Neural progenitor cell (in vitro differentiated cells): Measurements from ENCODE around the gene SHISA2. TPM values are rescaled to one million over a fixed set of nuclear protein-coding genes. Genes with fewer than 3 reads are reported as not detected.

Experiments
- DNase-seq: peaks from one replicate; pipeline ENCODE4 v3.0.0-alpha.2; 2016; ENCODE audit warnings: low spot score
- H2AFZ ChIP-seq: fragments of 200-600 bp; sonication (generic); replicated peaks from 2 replicates; pipeline ENCODE4 v1.6.1; 2016; ENCODE audit warnings: antibody characterized with exemption
- H3F3A ChIP-seq: fragments of 200-600 bp; sonication (generic); 2 replicates; pipeline ENCODE4 v1.6.1; 2016; ENCODE audit warnings: antibody characterized with exemption, low read depth
- H3K27ac ChIP-seq: fragments of 200-600 bp; sonication (generic); 2 replicates; pipeline ENCODE4 v1.5.1; 2016; ENCODE audit warnings: mild to moderate bottlenecking
- H3K27me3 ChIP-seq: fragments of 200-600 bp; sonication (generic); 2 replicates; pipeline ENCODE4 v1.6.1; 2016; ENCODE audit warnings: mild to moderate bottlenecking, moderate library complexity
- H3K36me3 ChIP-seq: fragments of 200-600 bp; sonication (generic); 2 replicates; pipeline ENCODE4 v1.5.1; 2016
- H3K4me1 ChIP-seq: fragments of 200-600 bp; sonication (generic); 2 replicates; pipeline ENCODE4 v1.6.1; 2016; ENCODE audit warnings: mixed run types
- H3K4me2 ChIP-seq: fragments of 200-600 bp; sonication (generic); 2 replicates; pipeline ENCODE4 v1.6.1; 2016
- H3K4me3 ChIP-seq: fragments of 200-600 bp; sonication (generic); 2 replicates; pipeline ENCODE4 v1.5.1; 2016
- H3K79me2 ChIP-seq: fragments of 200-600 bp; sonication (generic); 2 replicates; pipeline ENCODE4 v1.6.1; 2016; ENCODE audit warnings: low read depth
- H3K9ac ChIP-seq: fragments of 200-600 bp; sonication (generic); 2 replicates; pipeline ENCODE4 v1.6.1; 2016
- H3K9me3 ChIP-seq: fragments of 200-600 bp; sonication (generic); 2 replicates; pipeline ENCODE4 v1.5.1; 2016; ENCODE audit warnings: low read depth
- H4K20me1 ChIP-seq: fragments of 200-600 bp; sonication (generic); 2 replicates; pipeline ENCODE4 v1.6.1; 2016; ENCODE audit warnings: low read depth
- H3K27ac Mint-ChIP-seq: 3 replicates; pipeline ENCODE4 v1.8.0; 2021; ENCODE audit warnings: mixed read lengths
- H3K27me3 Mint-ChIP-seq: 2 replicates; pipeline ENCODE4 v1.8.0; 2022; ENCODE audit warnings: low read depth, mild to moderate bottlenecking, inconsistent platforms, moderate library complexity, mixed read lengths; ENCODE audit not compliant: insufficient read depth
- H3K36me3 Mint-ChIP-seq: 3 replicates; pipeline ENCODE4 v1.8.0; 2021; ENCODE audit warnings: mixed read lengths
- H3K4me1 Mint-ChIP-seq: 3 replicates; pipeline ENCODE4 v1.8.0; 2021; ENCODE audit warnings: mixed read lengths
- H3K4me3 Mint-ChIP-seq: 3 replicates; pipeline ENCODE4 v1.8.0; 2021; ENCODE audit warnings: mild to moderate bottlenecking, moderate library complexity, mixed read lengths
- H3K9me3 Mint-ChIP-seq: 3 replicates; pipeline ENCODE4 v1.8.0; 2020; ENCODE audit warnings: mixed read lengths
- CTCF ChIP-seq: fragments of 200-600 bp; sonication (generic); IDR thresholded peaks from 2 replicates; pipeline ENCODE4 v1.5.1; 2017; ENCODE audit warnings: antibody characterized with exemption, mild to moderate bottlenecking
- EZH2 ChIP-seq: fragments of 200-600 bp; sonication (generic); IDR thresholded peaks from 2 replicates; pipeline ENCODE4 v1.6.1; 2017; ENCODE audit warnings: antibody characterized with exemption, mild to moderate bottlenecking, moderate library complexity
- EZH2phosphoT487 ChIP-seq: fragments of 200-600 bp; sonication (generic); IDR thresholded peaks from 2 replicates; pipeline ENCODE4 v1.6.1; 2017; ENCODE audit warnings: antibody characterized with exemption
- total RNA-seq: library from RNA; depleted of rRNA; stranded (reverse); fragments of >200 nt; gene quantifications from 2 replicates; pipeline ENCODE4 v1.2.3, GENCODE V29; 2015; ENCODE audit warnings: low replicate concordance

SHISA2 gene
- total RNA-seq, 1 donor from 2014 or later: 386 TPM

DNA sequence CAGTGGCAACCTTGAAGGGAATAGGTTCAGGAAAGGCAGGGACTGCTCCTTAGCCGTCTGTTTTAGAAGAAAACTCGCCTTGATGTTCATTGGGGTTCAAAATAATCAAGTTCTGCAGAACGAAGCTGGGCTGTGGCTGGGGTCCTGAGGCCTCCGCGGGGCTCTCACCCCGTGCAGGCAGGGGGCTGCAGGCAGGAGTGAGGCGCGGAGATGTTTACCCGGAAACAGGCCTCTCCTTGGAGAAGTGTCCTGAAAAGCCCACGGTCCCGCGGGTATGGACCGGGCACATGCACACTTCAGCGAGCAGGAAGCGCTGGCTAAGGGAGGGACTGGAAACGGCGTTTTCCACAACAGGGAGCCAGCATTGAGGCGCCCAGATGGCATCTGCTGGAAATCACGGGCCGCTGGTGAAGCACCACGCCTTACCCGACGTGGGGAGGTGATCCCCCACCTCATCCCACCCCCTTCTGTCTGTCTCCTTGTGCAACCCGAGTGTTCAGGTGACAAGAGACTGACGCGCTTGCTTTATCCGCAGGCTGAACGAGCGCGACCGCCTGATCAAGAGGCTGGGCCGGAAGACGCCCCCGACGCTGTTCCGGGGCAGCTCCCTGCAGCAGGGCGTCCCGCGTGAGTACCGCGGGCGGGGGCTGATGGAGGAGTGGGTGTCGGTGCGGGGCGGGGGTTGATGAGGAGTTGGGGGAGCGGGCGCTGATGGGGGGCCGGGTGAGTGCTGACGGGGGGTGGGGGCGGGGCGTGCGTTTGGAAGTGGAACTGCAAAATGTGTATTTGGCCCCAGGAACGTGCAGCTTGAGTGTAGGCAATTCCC lies 39.6 kb downstream of the SHISA2 start:
- Histone ChIP-seq H3K27me3 (no peaks in the 10 kb centered on the region), H3K9ac (no peak overlapping the region), H3K36me3 (no peaks in the 10 kb centered on the region), H2AFZ (no peak overlapping the region), H3K4me2 (no peak overlapping the region), H3K27ac (no peak overlapping the region), H3K4me3 (no peak overlapping the region), H3K79me2 (no peaks in the 10 kb centered on the region), H3K9me3 (no peaks in the 10 kb centered on the region), H4K20me1 (no peaks in the 10 kb centered on the region), H3K4me1 (peaks cover 7% of the 10 kb centered on the region), H3F3A (no peaks in the 10 kb centered on the region)
- Mint-ChIP-seq H3K4me3 (no peak overlapping the region), H3K9me3 (peaks cover 2% of the 10 kb centered on the region), H3K36me3 (no peaks in the 10 kb centered on the region), H3K27ac (no peak overlapping the region), H3K27me3 (peaks cover 4% of the 10 kb centered on the region), H3K4me1 (peaks cover 3% of the 10 kb centered on the region)
- DNase-seq: no peak
- no peak for TF ChIP-seq CTCF
- TF ChIP-seq EZH2: no peak
- no peak for TF ChIP-seq EZH2phosphoT487

- DNase-seq: no peak
- no peaks in the 10 kb centered on the region for H3K79me2 ChIP-seq
- H3K36me3 Mint-ChIP-seq: no peaks in the 10 kb centered on the region
- no peak overlapping the region for H2AFZ ChIP-seq
- H3K36me3 ChIP-seq: no peaks in the 10 kb centered on the region
- H3F3A ChIP-seq: no peaks in the 10 kb centered on the region
- TF ChIP-seq CTCF (no peak), EZH2 (no peak), EZH2phosphoT487 (no peak)
- no peaks in the 10 kb centered on the region for H4K20me1 ChIP-seq
- H3K4me2 ChIP-seq: no peak overlapping the region
- H3K9ac ChIP-seq: no peak overlapping the region
- no peak overlapping the region for H3K4me3 Mint-ChIP-seq
- H3K27me3 Mint-ChIP-seq: peaks cover 4% of the 10 kb centered on the region
- no peak overlapping the region for H3K27ac Mint-ChIP-seq
- no peaks in the 10 kb centered on the region for H3K9me3 ChIP-seq
- no peak overlapping the region for H3K4me3 ChIP-seq
- H3K27me3 ChIP-seq: no peaks in the 10 kb centered on the region
- H3K4me1 ChIP-seq: peaks cover 7% of the 10 kb centered on the region
- H3K9me3 Mint-ChIP-seq: peaks cover 4% of the 10 kb centered on the region
- peaks cover 3% of the 10 kb centered on the region for H3K4me1 Mint-ChIP-seq
- no peak overlapping the region for H3K27ac ChIP-seq
These were observed 40.6 kb downstream of the SHISA2 start for GRCh38 chr13:26011208-26011573.

DNA sequence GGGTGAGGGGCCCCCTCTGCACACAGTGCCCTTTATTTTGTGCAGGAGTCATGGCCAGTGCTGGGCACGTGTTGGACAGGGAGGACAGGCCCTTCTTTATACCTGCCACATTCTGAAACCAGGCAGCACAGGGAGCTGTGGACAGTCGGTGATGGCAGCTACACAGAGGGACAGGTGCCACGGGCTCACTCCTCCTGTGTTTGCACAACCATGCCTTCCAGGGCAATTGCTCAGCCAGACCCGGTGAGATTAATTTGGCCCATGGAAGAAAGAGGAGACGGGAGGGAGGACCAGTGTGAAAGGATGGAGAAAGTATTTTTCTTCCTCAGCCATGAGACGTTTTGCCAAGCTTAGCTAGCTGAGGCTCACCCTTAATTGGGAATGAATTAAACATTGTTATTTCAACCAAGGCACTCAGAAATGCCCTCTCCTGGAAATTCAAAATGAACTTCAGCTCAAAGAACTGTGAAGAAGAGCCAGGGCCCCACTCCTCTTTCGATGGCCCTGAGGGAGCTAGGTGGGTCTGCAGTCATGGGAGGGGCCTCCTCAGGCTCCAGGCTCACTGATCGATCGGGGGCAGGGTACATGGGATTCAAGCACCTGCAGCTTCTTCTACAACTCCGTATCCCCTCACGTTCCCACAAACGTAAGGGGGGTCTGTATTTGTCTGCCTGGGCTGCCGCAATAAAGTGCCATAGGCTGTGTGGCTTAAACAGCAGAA lies 41.2 kb downstream of the SHISA2 start:
- no peak overlapping the region for H3K27ac Mint-ChIP-seq

More for the DNA sequence above, 41.2 kb downstream of the SHISA2 start:
- Histone ChIP-seq H3K27me3 (no peaks in the 10 kb centered on the region), H3K79me2 (no peaks in the 10 kb centered on the region), H3K4me1 (peaks cover 7% of the 10 kb centered on the region), H3K9me3 (peaks cover under 1% of the 10 kb centered on the region), H3K36me3 (peaks cover under 1% of the 10 kb centered on the region), H3K9ac (no peak overlapping the region), H3F3A (no peaks in the 10 kb centered on the region), H2AFZ (no peak overlapping the region), H3K4me2 (no peak overlapping the region), H4K20me1 (no peaks in the 10 kb centered on the region), H3K27ac (no peak overlapping the region), H3K4me3 (no peak overlapping the region)
- TF ChIP-seq EZH2phosphoT487 (no peak), EZH2 (no peak), CTCF (no peak)
- Mint-ChIP-seq H3K36me3 (no peaks in the 10 kb centered on the region), H3K4me1 (peaks cover 3% of the 10 kb centered on the region), H3K27me3 (peaks cover 4% of the 10 kb centered on the region), H3K4me3 (no peak overlapping the region), H3K9me3 (peaks cover 5% of the 10 kb centered on the region)
- DNase-seq: no peak
